Measurements from ENCODE around the gene DLG2.

DNA sequence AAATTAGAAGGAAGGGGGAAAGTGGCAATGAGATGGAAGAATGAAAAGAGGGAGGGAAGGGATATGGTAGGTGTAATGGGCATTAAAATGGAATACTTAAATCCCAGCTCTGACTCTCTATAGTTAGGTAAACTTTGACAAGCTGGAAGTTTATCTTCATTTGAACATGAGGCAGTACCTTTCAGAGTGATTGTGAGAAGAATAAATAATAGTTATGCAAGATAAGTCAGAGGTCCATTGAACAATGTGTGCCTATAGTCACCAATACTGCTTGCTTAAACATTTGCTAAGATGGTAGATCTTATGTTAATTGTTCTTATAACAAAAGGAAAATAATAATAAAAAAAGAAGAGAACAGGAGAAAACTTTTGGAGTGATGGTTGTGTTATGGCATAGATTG, 1795.2 kb downstream of the DLG2 start:
- TF ChIP-seq, protein P1, sequence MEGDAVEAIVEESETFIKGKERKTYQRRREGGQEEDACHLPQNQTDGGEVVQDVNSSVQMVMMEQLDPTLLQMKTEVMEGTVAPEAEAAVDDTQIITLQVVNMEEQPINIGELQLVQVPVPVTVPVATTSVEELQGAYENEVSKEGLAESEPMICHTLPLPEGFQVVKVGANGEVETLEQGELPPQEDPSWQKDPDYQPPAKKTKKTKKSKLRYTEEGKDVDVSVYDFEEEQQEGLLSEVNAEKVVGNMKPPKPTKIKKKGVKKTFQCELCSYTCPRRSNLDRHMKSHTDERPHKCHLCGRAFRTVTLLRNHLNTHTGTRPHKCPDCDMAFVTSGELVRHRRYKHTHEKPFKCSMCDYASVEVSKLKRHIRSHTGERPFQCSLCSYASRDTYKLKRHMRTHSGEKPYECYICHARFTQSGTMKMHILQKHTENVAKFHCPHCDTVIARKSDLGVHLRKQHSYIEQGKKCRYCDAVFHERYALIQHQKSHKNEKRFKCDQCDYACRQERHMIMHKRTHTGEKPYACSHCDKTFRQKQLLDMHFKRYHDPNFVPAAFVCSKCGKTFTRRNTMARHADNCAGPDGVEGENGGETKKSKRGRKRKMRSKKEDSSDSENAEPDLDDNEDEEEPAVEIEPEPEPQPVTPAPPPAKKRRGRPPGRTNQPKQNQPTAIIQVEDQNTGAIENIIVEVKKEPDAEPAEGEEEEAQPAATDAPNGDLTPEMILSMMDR (conservative IDR thresholded peaks at IDR 0.05; ENCODE audit: low read length), result no peak
- TF ChIP-seq EZH2phosphoT487 (IDR thresholded peaks at IDR 0.05; ENCODE audit: borderline replicate concordance, low read depth, low read length), result no peak
